ENCODE data around the gene DRD1. TPM values are rescaled to one million over a fixed set of nuclear protein-coding genes. Genes with fewer than 3 reads are reported as not detected.
"Not testable (repeated sequence)": the region's sequence is repeated elsewhere in the genome, so short reads cannot be mapped to it uniquely, and the experiment has no call there.

Gene DRD1
- total RNA-seq, 1 donor from 2014 or later: not detected

GRCh38 chr5:175410926-175411325 is 33.1 kb downstream of the DRD1 start:
- Mint-ChIP-seq H3K9me3 (peaks cover 5% of the 10 kb centered on the region), H3K27ac (no peak overlapping the region), H3K36me3 (ENCODE audit: low read depth) (no peaks in the 10 kb centered on the region), H3K4me3 (no peak overlapping the region), H3K27me3 (ENCODE audit: insufficient read depth) (peaks cover 2% of the 10 kb centered on the region), H3K4me1 (ENCODE audit: low read depth) (no peaks in the 10 kb centered on the region)
- intact Hi-C loops (cut with micrococcal nuclease): no loop called here
- DNase-seq (ENCODE audit: low spot score): no peak

GRCh38 chr5:175406300-175406699 is 37.7 kb downstream of the DRD1 start:
- no peak for DNase-seq (ENCODE audit: low spot score)
- intact Hi-C loops (cut with micrococcal nuclease): no loop called here
- Mint-ChIP-seq H3K27me3 (ENCODE audit: insufficient read depth) (no peaks in the 10 kb centered on the region), H3K9me3 (peaks cover 3% of the 10 kb centered on the region), H3K36me3 (ENCODE audit: low read depth) (no peaks in the 10 kb centered on the region), H3K27ac (no peak overlapping the region), H3K4me3 (no peak overlapping the region), H3K4me1 (ENCODE audit: low read depth) (no peaks in the 10 kb centered on the region)

DNA sequence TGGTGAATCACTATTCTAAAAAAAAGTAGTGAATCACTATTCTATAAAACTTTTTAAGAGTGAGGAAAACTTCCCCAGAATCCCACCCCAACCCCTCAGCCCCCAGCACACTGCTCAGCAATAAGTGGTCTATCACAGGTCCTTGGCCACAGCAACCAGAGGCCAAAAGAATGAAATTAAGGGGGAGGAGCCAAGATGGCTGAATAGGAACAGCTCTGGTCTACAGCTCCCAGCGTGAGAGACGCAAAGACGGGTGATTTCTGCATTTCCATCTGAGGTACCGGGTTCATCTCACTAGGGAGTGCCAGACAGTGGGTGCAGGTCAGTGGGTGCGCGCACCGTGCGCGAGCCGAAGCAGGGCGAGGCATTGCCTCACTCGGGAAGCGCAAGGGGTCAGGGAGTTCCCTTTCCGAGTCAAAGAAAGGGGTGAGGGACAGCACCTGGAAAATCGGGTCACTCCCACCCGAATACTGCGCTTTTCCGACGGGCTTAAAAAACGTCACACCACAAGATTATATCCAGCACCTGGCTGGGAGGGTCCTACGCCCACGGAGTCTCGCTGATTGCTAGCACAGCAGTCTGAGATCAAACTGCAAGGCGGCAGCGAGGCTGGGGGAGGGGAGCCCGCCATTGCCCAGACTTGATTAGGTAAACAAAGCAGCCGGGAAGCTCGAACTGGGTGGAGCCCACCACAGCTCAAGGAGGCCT is 46.2 kb downstream of the DRD1 start:
- intact Hi-C loops (cut with micrococcal nuclease); H3K4me3 Mint-ChIP-seq; H3K27me3 Mint-ChIP-seq (ENCODE audit: insufficient read depth); H3K36me3 Mint-ChIP-seq (ENCODE audit: low read depth); H3K9me3 Mint-ChIP-seq; H3K4me1 Mint-ChIP-seq (ENCODE audit: low read depth); DNase-seq (ENCODE audit: low spot score); H3K27ac Mint-ChIP-seq: not testable (repeated sequence)

GRCh38 chr5:175395430-175395829 is 48.6 kb downstream of the DRD1 start:
- DNase-seq (ENCODE audit: low spot score); H3K27me3 Mint-ChIP-seq (ENCODE audit: insufficient read depth); H3K9me3 Mint-ChIP-seq; H3K4me1 Mint-ChIP-seq (ENCODE audit: low read depth); H3K27ac Mint-ChIP-seq; H3K4me3 Mint-ChIP-seq; H3K36me3 Mint-ChIP-seq (ENCODE audit: low read depth); intact Hi-C loops (cut with micrococcal nuclease): not testable (repeated sequence)

DNA sequence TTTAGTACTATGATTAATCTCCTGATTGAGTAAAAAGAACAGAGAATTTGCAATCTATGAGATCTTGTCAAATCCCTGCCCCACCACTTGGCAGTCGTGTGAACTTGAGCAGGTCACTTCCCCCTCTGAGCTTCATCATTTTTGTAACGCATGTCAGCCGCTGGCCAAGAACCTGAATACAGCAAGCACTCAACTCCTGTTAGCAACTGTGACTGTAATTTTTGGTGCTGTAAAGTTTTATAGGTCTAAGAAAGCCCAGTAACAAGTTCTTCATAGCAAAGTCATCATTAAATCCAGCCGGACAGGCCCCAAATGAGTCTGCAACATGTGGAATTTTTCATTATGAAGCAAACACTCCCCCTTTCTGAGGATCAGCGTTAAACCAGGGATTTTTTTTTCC is 49.4 kb downstream of the DRD1 start:
- no peaks in the 10 kb centered on the region for H3K9me3 Mint-ChIP-seq
- H3K4me3 Mint-ChIP-seq: no peak overlapping the region
- H3K4me1 Mint-ChIP-seq (ENCODE audit: low read depth): no peaks in the 10 kb centered on the region
- H3K27me3 Mint-ChIP-seq (ENCODE audit: insufficient read depth): peaks cover 1% of the 10 kb centered on the region
- H3K36me3 Mint-ChIP-seq (ENCODE audit: low read depth): no peaks in the 10 kb centered on the region
- DNase-seq (ENCODE audit: low spot score): no peak
- no peak overlapping the region for H3K27ac Mint-ChIP-seq
- intact Hi-C loops (cut with micrococcal nuclease): no loop called here

GRCh38 chr5:175393897-175394296 is 50.1 kb downstream of the DRD1 start:
- H3K4me3 Mint-ChIP-seq: no peak overlapping the region
- H3K27ac Mint-ChIP-seq: no peak overlapping the region
- H3K36me3 Mint-ChIP-seq (ENCODE audit: low read depth): no peaks in the 10 kb centered on the region
- no peak for DNase-seq (ENCODE audit: low spot score)
- H3K9me3 Mint-ChIP-seq: no peaks in the 10 kb centered on the region
- intact Hi-C loops (cut with micrococcal nuclease): no loop called here
- peaks cover 1% of the 10 kb centered on the region for H3K27me3 Mint-ChIP-seq (ENCODE audit: insufficient read depth)
- H3K4me1 Mint-ChIP-seq (ENCODE audit: low read depth): no peaks in the 10 kb centered on the region

DNA sequence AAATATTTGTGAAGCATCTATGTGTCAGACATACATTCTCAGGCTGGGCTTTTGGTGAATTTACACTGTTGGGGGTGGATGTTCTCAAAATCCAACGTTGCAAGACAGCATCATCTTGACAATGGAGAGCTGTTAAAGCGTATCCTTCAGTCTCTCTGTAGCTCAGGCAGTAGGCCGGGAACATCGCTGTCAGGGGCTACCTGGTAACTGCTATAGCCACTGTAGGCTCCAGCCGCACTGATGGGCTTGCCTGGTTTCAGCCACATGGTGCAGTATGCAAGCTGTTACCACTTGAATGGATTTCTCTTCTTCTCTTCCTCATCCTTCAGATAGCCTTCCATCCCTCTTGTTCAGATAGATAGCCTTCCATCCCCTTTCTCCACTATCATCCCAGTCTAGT is 51.7 kb downstream of the DRD1 start:
- no peak for DNase-seq (ENCODE audit: low spot score)
- no peaks in the 10 kb centered on the region for H3K36me3 Mint-ChIP-seq (ENCODE audit: low read depth)
- intact Hi-C loops (cut with micrococcal nuclease): no loop called here
- no peaks in the 10 kb centered on the region for H3K9me3 Mint-ChIP-seq
- H3K4me3 Mint-ChIP-seq: no peak overlapping the region
- peaks cover 1% of the 10 kb centered on the region for H3K27me3 Mint-ChIP-seq (ENCODE audit: insufficient read depth)
- no peak overlapping the region for H3K27ac Mint-ChIP-seq
- no peaks in the 10 kb centered on the region for H3K4me1 Mint-ChIP-seq (ENCODE audit: low read depth)

DNA sequence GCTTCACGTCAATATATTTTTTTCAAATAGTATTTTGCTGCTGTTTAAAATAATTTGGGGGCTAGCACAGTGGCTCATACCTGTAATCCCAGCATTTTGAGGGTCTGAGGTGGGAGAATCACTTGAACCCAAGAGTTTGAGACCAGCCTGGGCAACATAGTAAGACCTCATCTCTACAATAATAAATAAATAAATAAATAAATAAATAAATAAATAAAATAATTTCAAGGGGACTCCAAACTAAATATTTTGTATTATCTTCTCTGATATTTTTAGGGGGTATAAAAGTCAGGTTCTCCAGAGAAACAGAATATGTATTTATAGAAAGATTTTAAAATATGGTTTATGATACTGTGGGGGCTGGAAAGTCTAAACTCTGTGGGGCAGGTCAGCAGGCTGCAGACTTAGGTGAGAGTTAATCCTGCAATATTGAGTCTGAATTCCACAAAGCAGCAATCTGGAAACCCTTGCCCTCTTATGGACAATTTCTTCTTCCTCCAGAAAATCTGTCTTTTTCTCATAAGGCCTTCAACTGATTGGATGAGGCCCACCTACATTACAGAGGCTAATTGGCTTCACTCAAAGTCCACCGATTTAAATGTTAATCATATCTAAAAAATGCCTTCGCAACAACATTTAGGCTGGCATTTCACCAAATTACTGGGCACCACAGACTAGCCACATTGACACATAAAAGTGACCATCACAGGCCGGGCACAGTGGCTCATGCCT is 53.5 kb downstream of the DRD1 start:
- Mint-ChIP-seq H3K4me3 (no peak overlapping the region), H3K4me1 (ENCODE audit: low read depth) (no peaks in the 10 kb centered on the region), H3K27ac (no peak overlapping the region), H3K36me3 (ENCODE audit: low read depth) (no peaks in the 10 kb centered on the region), H3K9me3 (no peaks in the 10 kb centered on the region), H3K27me3 (ENCODE audit: insufficient read depth) (peaks cover 1% of the 10 kb centered on the region)
- intact Hi-C loops (cut with micrococcal nuclease): no loop called here
- no peak for DNase-seq (ENCODE audit: low spot score)

Other genes starting within 250 kb of the DRD1 start
- 394 and 397 TPM in 2 replicates for gene SFXN1, start 34.4 kb upstream of the DRD1 start, total RNA-seq
- 94.7 and 96.9 TPM in 2 replicates for gene HRH2, start 213.9 kb upstream of the DRD1 start, total RNA-seq